Suprapubic skin (tissue), 3 donors: Measurements from ENCODE around the gene CALML6.

Source experiments
- CTCF ChIP-seq, 2 donors: fragments of 200-600 bp in 1 of 2; fragments of 450-650 bp in 1 of 2; sonication (generic) in 1 of 2; IDR thresholded peaks; one replicate each; pipeline ENCODE4 v1.5.1; 2016 to 2019; ENCODE audit warnings: antibody characterized with exemption in 2 of 2, mild to moderate bottlenecking in 1 of 2, moderate library complexity in 1 of 2
- POLR2A ChIP-seq, 2 donors: fragments of 450-650 bp; IDR thresholded peaks; one replicate each; pipeline ENCODE4 v1.6.1; 2017; ENCODE audit warnings: antibody characterized with exemption in 2 of 2, mild to moderate bottlenecking in 2 of 2, moderate library complexity in 2 of 2

- TF ChIP-seq CTCF (IDR thresholded peaks at IDR 0.05) (no peak), POLR2A (IDR thresholded peaks at IDR 0.05) (no peak)
Measured at GRCh38 chr1:1941868-1942752, 27.1 kb downstream of the CALML6 start.
